Fibroblast of lung (primary cell): Measurements from ENCODE around the gene PDE4D.

ENCODE experiments used
- CTCF ChIP-seq, 2 donors: IDR thresholded peaks in 1 of 2; conservative IDR thresholded peaks in 1 of 2; 1 replicate in 1 of 2; 2 replicates in 1 of 2; pipeline ENCODE4 v1.5.1; 2011 to 2012; ENCODE audit warnings: low read length in 2 of 2, control low read depth in 1 of 2, inconsistent platforms in 1 of 2, low read depth in 1 of 2, mild to moderate bottlenecking in 1 of 2
- EZH2 ChIP-seq: IDR thresholded peaks from 2 replicates; pipeline ENCODE4 v1.5.1; 2012; ENCODE audit warnings: low read length, control low read depth, mild to moderate bottlenecking; ENCODE audit errors: missing control alignments

GRCh38 chr5:59179704-59180103 lies 713.8 kb downstream of the PDE4D start:
- TF ChIP-seq CTCF (conservative IDR thresholded peaks at IDR 0.05 in 1 of 2, IDR thresholded peaks at IDR 0.05 in 1 of 2; ENCODE audit: low read depth in 1 of 2, low read length in 2 of 2) (no peak), EZH2 (no peak)
